ENCODE measurements around the gene C1orf174. TPM values are rescaled to one million over a fixed set of nuclear protein-coding genes. Genes with fewer than 3 reads are reported as not detected.

The C1orf174 gene
- total and polyA plus RNA-seq, 3 donors from 2014 or later: 22.9 to 29.7 (median 28.8) TPM

GRCh38 chr1:3874736-3875135, 25.3 kb downstream of the C1orf174 start:
- WGBS, 2 donors: 93 to 94% methylated on average over 23 of the region's 23 CpGs
- H3K36me3 ChIP-seq (ENCODE audit: low read depth, missing control alignments): no peaks in the 10 kb centered on the region
- no peak for DNase-seq

GRCh38 chr1:3872546-3872945, 27.5 kb downstream of the C1orf174 start:
- no peaks in the 10 kb centered on the region for H3K27me3 ChIP-seq
- TF ChIP-seq POLR2A (IDR thresholded peaks at IDR 0.05) (no peak), CTCF (IDR thresholded peaks at IDR 0.05) (no peak)
- H3K4me1 ChIP-seq: no peaks in the 10 kb centered on the region
- H3K36me3 ChIP-seq (ENCODE audit: low read depth, missing control alignments): no peaks in the 10 kb centered on the region
- H3K27ac ChIP-seq: no peak overlapping the region
- no peaks in the 10 kb centered on the region for H3K9me3 ChIP-seq
- intact Hi-C loops (cut with DNase I; ENCODE audit: low total_unique reads): no loop called here
- WGBS, 2 donors: 89 to 94% methylated on average over 8 of the region's 8 CpGs
- no peak for DNase-seq
- H3K4me3 ChIP-seq: no peak overlapping the region

More at GRCh38 chr1:3874736-3875135, 25.3 kb downstream of the C1orf174 start:
- H3K27ac ChIP-seq: no peak overlapping the region
- intact Hi-C loops (cut with DNase I; ENCODE audit: low total_unique reads): no loop called here
- H3K4me1 ChIP-seq: no peaks in the 10 kb centered on the region
- H3K4me3 ChIP-seq: no peak overlapping the region
- H3K27me3 ChIP-seq: no peaks in the 10 kb centered on the region
- no peaks in the 10 kb centered on the region for H3K9me3 ChIP-seq
- TF ChIP-seq POLR2A (IDR thresholded peaks at IDR 0.05): no peak
- TF ChIP-seq CTCF (IDR thresholded peaks at IDR 0.05): no peak

GRCh38 chr1:3871451-3871805, 28.6 kb downstream of the C1orf174 start:
- Histone ChIP-seq H3K4me1 (no peaks in the 10 kb centered on the region), H3K4me3 (no peak overlapping the region), H3K27me3 (no peaks in the 10 kb centered on the region), H3K27ac (no peak overlapping the region), H3K36me3 (ENCODE audit: low read depth, missing control alignments) (no peaks in the 10 kb centered on the region), H3K9me3 (no peaks in the 10 kb centered on the region)
- intact Hi-C loops (cut with DNase I; ENCODE audit: low total_unique reads): no loop called here
- DNase-seq: no peak
- TF ChIP-seq POLR2A (IDR thresholded peaks at IDR 0.05) (no peak), CTCF (IDR thresholded peaks at IDR 0.05) (no peak)
- WGBS, 2 donors: 96 to 97% methylated on average over 7 of the region's 7 CpGs

- H3K36me3 ChIP-seq (ENCODE audit: low read depth, missing control alignments): no peaks in the 10 kb centered on the region
- DNase-seq: no peak
- no peaks in the 10 kb centered on the region for H3K4me1 ChIP-seq
- no peaks in the 10 kb centered on the region for H3K9me3 ChIP-seq
- 84% methylated on average over 18 of the region's 18 CpGs; no CpG with 5 or more reads in 1 of the 2 donors for WGBS, 2 donors
- TF ChIP-seq CTCF (IDR thresholded peaks at IDR 0.05): no peak
- TF ChIP-seq POLR2A (IDR thresholded peaks at IDR 0.05): no peak
- H3K27ac ChIP-seq: no peak overlapping the region
- intact Hi-C loops (cut with DNase I; ENCODE audit: low total_unique reads): no loop called here
- no peaks in the 10 kb centered on the region for H3K27me3 ChIP-seq
- no peak overlapping the region for H3K4me3 ChIP-seq
Measured at GRCh38 chr1:3869751-3870301, 30.2 kb downstream of the C1orf174 start.

GRCh38 chr1:3868464-3869006, 31.5 kb downstream of the C1orf174 start:
- Histone ChIP-seq H3K4me3 (no peak overlapping the region), H3K27ac (no peak overlapping the region), H3K9me3 (no peaks in the 10 kb centered on the region), H3K4me1 (no peaks in the 10 kb centered on the region), H3K36me3 (ENCODE audit: low read depth, missing control alignments) (no peaks in the 10 kb centered on the region), H3K27me3 (no peaks in the 10 kb centered on the region)
- TF ChIP-seq POLR2A (IDR thresholded peaks at IDR 0.05) (no peak), CTCF (IDR thresholded peaks at IDR 0.05) (no peak)
- intact Hi-C loops (cut with DNase I; ENCODE audit: low total_unique reads): no loop called here
- DNase-seq: no peak
- WGBS, 2 donors: 78 to 90% methylated on average over 13 of the region's 13 CpGs
